ENCODE measurements around the gene BAG2. TPM values are rescaled to one million over a fixed set of nuclear protein-coding genes. Genes with fewer than 3 reads are reported as not detected.

The BAG2 gene
- total and polyA plus RNA-seq, 2 of the 13 experiments (the other 11 are each of a cell fraction or from before 2014, with no cell fraction given) = 5.7 to 15.1 TPM

DNA sequence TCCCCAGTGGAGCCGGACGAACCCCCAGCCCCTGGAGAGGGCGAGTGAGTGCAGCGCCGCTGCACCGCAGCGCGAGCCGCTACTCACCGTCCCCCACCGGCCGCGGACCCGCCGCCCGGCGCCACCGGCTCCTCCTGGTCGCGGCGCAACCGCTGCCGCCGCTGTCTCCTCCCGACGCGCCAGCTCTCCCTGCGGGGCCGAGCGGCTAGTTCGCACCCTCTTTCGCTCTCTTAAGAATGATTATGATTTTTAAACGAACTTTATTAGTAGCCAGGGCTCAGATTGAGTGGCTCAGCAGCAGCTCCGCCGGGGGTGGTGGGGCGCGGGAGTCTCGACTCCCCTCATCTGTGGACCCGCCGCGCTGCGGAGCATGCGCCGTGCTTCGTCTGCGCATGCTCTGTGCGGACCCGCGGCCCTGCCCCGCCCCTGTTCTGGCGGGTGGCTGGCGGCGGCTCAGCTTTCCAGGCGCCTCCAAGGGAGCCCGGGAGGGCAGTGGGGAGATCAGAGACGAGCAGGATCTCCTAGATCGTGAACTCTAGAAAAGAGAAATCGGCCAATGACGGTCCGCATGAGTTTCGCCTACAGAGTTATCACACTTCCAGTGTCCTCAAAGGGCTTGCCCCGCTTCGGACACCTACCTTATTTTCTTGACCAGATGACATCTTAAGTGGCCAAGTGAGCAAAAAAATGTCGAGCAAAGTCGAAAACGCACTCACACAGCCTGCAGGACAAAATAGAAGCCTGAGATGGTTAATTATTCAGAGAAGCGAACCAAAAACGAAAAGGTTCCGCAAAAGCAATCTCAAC, 50.0 kb downstream of the BAG2 start, which contains the start of gene RAB23 (continued):
- TF ChIP-seq, protein P1, sequence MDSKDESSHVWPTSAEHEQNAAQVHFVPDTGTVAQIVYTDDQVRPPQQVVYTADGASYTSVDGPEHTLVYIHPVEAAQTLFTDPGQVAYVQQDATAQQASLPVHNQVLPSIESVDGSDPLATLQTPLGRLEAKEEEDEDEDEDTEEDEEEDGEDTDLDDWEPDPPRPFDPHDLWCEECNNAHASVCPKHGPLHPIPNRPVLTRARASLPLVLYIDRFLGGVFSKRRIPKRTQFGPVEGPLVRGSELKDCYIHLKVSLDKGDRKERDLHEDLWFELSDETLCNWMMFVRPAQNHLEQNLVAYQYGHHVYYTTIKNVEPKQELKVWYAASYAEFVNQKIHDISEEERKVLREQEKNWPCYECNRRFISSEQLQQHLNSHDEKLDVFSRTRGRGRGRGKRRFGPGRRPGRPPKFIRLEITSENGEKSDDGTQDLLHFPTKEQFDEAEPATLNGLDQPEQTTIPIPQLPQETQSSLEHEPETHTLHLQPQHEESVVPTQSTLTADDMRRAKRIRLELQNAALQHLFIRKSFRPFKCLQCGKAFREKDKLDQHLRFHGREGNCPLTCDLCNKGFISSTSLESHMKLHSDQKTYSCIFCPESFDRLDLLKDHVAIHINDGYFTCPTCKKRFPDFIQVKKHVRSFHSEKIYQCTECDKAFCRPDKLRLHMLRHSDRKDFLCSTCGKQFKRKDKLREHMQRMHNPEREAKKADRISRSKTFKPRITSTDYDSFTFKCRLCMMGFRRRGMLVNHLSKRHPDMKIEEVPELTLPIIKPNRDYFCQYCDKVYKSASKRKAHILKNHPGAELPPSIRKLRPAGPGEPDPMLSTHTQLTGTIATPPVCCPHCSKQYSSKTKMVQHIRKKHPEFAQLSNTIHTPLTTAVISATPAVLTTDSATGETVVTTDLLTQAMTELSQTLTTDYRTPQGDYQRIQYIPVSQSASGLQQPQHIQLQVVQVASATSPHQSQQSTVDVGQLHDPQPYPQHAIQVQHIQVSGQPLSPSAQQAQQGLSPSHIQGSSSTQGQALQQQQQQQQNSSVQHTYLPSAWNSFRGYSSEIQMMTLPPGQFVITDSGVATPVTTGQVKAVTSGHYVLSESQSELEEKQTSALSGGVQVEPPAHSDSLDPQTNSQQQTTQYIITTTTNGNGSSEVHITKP (CRISPR knock-in tag; IDR thresholded peaks at IDR 0.05; ENCODE audit: low read depth) = peak; percentile 81; the same call in 1 of the 2 replicates
- TF ChIP-seq RBFOX2 (IDR thresholded peaks at IDR 0.05; ENCODE audit: low read depth, low read length) (peak; percentile 85), GATAD1 (CRISPR knock-in tag; IDR thresholded peaks at IDR 0.05) (peak; percentile 81), ASH2L (IDR thresholded peaks at IDR 0.05; ENCODE audit: insufficient read length, low read depth, low read length) (peak; percentile 97), HNRNPLL (IDR thresholded peaks at IDR 0.05; ENCODE audit: low read depth, low read length, poor library complexity, severe bottlenecking) (peak; percentile 46), KDM6A (CRISPR knock-in tag; IDR thresholded peaks at IDR 0.05; ENCODE audit: low read depth) (no peak; the same call in 1 of the 2 replicates), NR2F2 (IDR thresholded peaks at IDR 0.05; ENCODE audit: borderline replicate concordance, low read depth) (peak; percentile 8; the same call in 1 of the 2 replicates), RELA (CRISPR knock-in tag; IDR thresholded peaks at IDR 0.05) (0 out of 2 replicates have a peak, but pooled peaks have one; percentile 35), POLR2AphosphoS5 (IDR thresholded peaks at IDR 0.05; ENCODE audit: low read depth, low read length) (peak; percentile 94), TEAD3 (CRISPR knock-in tag; optimal IDR thresholded peaks at IDR 0.05; ENCODE audit: borderline replicate concordance) (peak; percentile 4), ZNF746 (CRISPR knock-in tag; IDR thresholded peaks at IDR 0.05) (no peak), ZNF274 (CRISPR knock-in tag; IDR thresholded peaks at IDR 0.05) (peak; percentile 54; the same call in 1 of the 2 replicates), MZF1 (CRISPR knock-in tag; IDR thresholded peaks at IDR 0.05; ENCODE audit: borderline replicate concordance) (0 out of 2 replicates have a peak, but pooled peaks have one; percentile 83), PAX8 (CRISPR knock-in tag; IDR thresholded peaks at IDR 0.05; ENCODE audit: borderline replicate concordance) (no peak), ZFP41 (CRISPR knock-in tag; IDR thresholded peaks at IDR 0.05; ENCODE audit: borderline replicate concordance) (no peak), IRF2 (CRISPR knock-in tag; IDR thresholded peaks at IDR 0.05) (peak; percentile 29; the same call in 1 of the 2 replicates)
- TF ChIP-seq, protein P2, sequence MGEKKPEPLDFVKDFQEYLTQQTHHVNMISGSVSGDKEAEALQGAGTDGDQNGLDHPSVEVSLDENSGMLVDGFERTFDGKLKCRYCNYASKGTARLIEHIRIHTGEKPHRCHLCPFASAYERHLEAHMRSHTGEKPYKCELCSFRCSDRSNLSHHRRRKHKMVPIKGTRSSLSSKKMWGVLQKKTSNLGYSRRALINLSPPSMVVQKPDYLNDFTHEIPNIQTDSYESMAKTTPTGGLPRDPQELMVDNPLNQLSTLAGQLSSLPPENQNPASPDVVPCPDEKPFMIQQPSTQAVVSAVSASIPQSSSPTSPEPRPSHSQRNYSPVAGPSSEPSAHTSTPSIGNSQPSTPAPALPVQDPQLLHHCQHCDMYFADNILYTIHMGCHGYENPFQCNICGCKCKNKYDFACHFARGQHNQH (CRISPR knock-in tag; IDR thresholded peaks at IDR 0.05) = peak; percentile 67; the same call in 1 of the 2 replicates
- TF ChIP-seq, protein P3, sequence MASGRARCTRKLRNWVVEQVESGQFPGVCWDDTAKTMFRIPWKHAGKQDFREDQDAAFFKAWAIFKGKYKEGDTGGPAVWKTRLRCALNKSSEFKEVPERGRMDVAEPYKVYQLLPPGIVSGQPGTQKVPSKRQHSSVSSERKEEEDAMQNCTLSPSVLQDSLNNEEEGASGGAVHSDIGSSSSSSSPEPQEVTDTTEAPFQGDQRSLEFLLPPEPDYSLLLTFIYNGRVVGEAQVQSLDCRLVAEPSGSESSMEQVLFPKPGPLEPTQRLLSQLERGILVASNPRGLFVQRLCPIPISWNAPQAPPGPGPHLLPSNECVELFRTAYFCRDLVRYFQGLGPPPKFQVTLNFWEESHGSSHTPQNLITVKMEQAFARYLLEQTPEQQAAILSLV (CRISPR knock-in tag; IDR thresholded peaks at IDR 0.05; ENCODE audit: borderline replicate concordance) = 0 out of 2 replicates have a peak, but pooled peaks have one; percentile 10
- TF ChIP-seq, protein P4, sequence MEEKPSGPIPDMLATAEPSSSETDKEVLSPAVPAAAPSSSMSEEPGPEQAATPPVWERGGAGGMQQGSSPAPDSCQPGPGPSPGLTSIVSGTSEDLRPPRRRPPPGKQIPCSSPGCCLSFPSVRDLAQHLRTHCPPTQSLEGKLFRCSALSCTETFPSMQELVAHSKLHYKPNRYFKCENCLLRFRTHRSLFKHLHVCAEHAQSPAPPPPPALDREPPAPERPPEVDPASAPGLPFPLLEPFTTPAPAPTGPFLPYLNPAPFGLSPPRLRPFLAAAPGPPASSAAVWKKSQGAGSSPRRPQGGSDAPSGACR (CRISPR knock-in tag; IDR thresholded peaks at IDR 0.05) = peak; percentile 69; the same call in 1 of the 2 replicates

All from HepG2 (cell line).